H9 (cell line): ENCODE data around the gene NMUR1. TPM values are rescaled to one million over a fixed set of nuclear protein-coding genes. Genes with fewer than 3 reads are reported as not detected.

Experiments
- DNase-seq: peaks from one replicate; pipeline ENCODE4 v3.0.0-alpha.2; 2017
- H2AFZ ChIP-seq: one replicate; pipeline ENCODE4 v1.6.1; 2013; ENCODE audit warnings: mild to moderate bottlenecking, low read length, control low read depth, moderate library complexity
- H2AK5ac ChIP-seq: 2 replicates; pipeline ENCODE4 v1.6.1; 2013; ENCODE audit warnings: low read length, control low read depth, mixed read lengths; ENCODE audit not compliant: insufficient read length
- H2BK120ac ChIP-seq: one replicate; pipeline ENCODE4 v1.6.1; 2013; ENCODE audit warnings: low read depth, mild to moderate bottlenecking, low read length, control low read depth, inconsistent platforms; ENCODE audit not compliant: poor library complexity, severe bottlenecking
- H2BK12ac ChIP-seq: 2 replicates; pipeline ENCODE4 v1.6.1; 2013; ENCODE audit warnings: low read length, control low read depth, mixed read lengths, low read depth; ENCODE audit not compliant: insufficient read length
- H2BK15ac ChIP-seq: 2 replicates; pipeline ENCODE4 v1.6.1; 2013; ENCODE audit warnings: low read depth, low read length, control low read depth
- H2BK20ac ChIP-seq: one replicate; pipeline ENCODE4 v1.6.1; 2013; ENCODE audit warnings: low read depth, mild to moderate bottlenecking, low read length, control low read depth, inconsistent platforms; ENCODE audit not compliant: poor library complexity, severe bottlenecking
- H2BK5ac ChIP-seq: 2 replicates; pipeline ENCODE4 v1.6.1; 2013; ENCODE audit warnings: low read length, control low read depth, mixed read lengths; ENCODE audit not compliant: insufficient read length
- H3K14ac ChIP-seq: 2 replicates; pipeline ENCODE4 v1.6.1; 2013; ENCODE audit warnings: low read length, control low read depth; ENCODE audit not compliant: insufficient read depth
- H3K18ac ChIP-seq: 2 replicates; pipeline ENCODE4 v1.6.1; 2013; ENCODE audit warnings: low read depth, mild to moderate bottlenecking, mixed read lengths, low read length, control low read depth; ENCODE audit not compliant: insufficient read length
- H3K23ac ChIP-seq: 2 replicates; pipeline ENCODE4 v1.6.1; 2013; ENCODE audit warnings: low read length, control low read depth, mixed read lengths, low read depth; ENCODE audit not compliant: insufficient read length
- H3K23me2 ChIP-seq: 2 replicates; pipeline ENCODE4 v1.6.1; 2013; ENCODE audit warnings: low read depth, mild to moderate bottlenecking, mixed read lengths, low read length, control low read depth; ENCODE audit not compliant: insufficient read length, poor library complexity, severe bottlenecking
- H3K27ac ChIP-seq: 2 replicates; pipeline ENCODE4 v1.5.1; 2013; ENCODE audit warnings: low read length, control low read depth, mixed read lengths, low read depth; ENCODE audit not compliant: insufficient read length
- H3K27me3 ChIP-seq: 2 replicates; pipeline ENCODE4 v1.6.1; 2013; ENCODE audit warnings: low read length, control low read depth, inconsistent platforms; ENCODE audit not compliant: insufficient read depth
- H3K4ac ChIP-seq: 2 replicates; pipeline ENCODE4 v1.6.1; 2013; ENCODE audit warnings: low read depth, mild to moderate bottlenecking, control low read depth, inconsistent platforms, low read length, moderate library complexity
- H3K4me1 ChIP-seq: 2 replicates; pipeline ENCODE4 v1.6.1; 2013; ENCODE audit warnings: low read length, control low read depth, inconsistent platforms; ENCODE audit not compliant: insufficient read depth
- H3K4me2 ChIP-seq: 2 replicates; pipeline ENCODE4 v1.6.1; 2013; ENCODE audit warnings: low read length, control low read depth, mixed read lengths; ENCODE audit not compliant: insufficient read length, insufficient read depth
- H3K56ac ChIP-seq: 2 replicates; pipeline ENCODE4 v1.6.1; 2013; ENCODE audit warnings: low read depth, mild to moderate bottlenecking, mixed read lengths, low read length, control low read depth; ENCODE audit not compliant: insufficient read length
- H3K79me1 ChIP-seq: 2 replicates; pipeline ENCODE4 v1.6.1; 2013; ENCODE audit warnings: low read depth, mild to moderate bottlenecking, moderate library complexity, low read length, control low read depth, inconsistent platforms; ENCODE audit not compliant: insufficient read depth, poor library complexity, severe bottlenecking
- H3K79me2 ChIP-seq: 2 replicates; pipeline ENCODE4 v1.6.1; 2013; ENCODE audit warnings: low read length, control low read depth, inconsistent platforms; ENCODE audit not compliant: insufficient read depth
- H3K9ac ChIP-seq: 2 replicates; pipeline ENCODE4 v1.6.1; 2013; ENCODE audit warnings: low read length, control low read depth, mixed read lengths; ENCODE audit not compliant: insufficient read length; ENCODE audit errors: extremely low read depth
- H3K9me3 ChIP-seq: one replicate; pipeline ENCODE4 v1.6.1; 2013; ENCODE audit warnings: low read depth, low read length, inconsistent platforms; ENCODE audit not compliant: control insufficient read depth
- H3T11ph ChIP-seq: one replicate; pipeline ENCODE4 v1.6.1; 2013; ENCODE audit warnings: mild to moderate bottlenecking, low read length, control low read depth, inconsistent platforms
- H4K20me1 ChIP-seq: one replicate; pipeline ENCODE4 v1.6.1; 2013; ENCODE audit not compliant: control insufficient read depth, insufficient read length, insufficient read depth
- H4K5ac ChIP-seq: 2 replicates; pipeline ENCODE4 v1.6.1; 2013; ENCODE audit warnings: low read depth, mild to moderate bottlenecking, mixed read lengths, low read length, control low read depth; ENCODE audit not compliant: insufficient read length
- H4K8ac ChIP-seq: replicated peaks from 2 replicates; pipeline ENCODE4 v1.6.1; 2013; ENCODE audit warnings: low read length, control low read depth, mixed read lengths, low read depth; ENCODE audit not compliant: insufficient read length
- H4K91ac ChIP-seq: 2 replicates; pipeline ENCODE4 v1.6.1; 2013; ENCODE audit warnings: low read depth, mild to moderate bottlenecking, moderate library complexity, mixed read lengths, low read length, control low read depth; ENCODE audit not compliant: insufficient read length
- H3K27ac Mint-ChIP-seq, 3 experiments: 2 replicates in 2 of 3; 3 replicates in 1 of 3; pipeline ENCODE4 v1.8.0; 2020 to 2021; ENCODE audit warnings: mixed read lengths in 3 of 3, mild to moderate bottlenecking in 1 of 3, moderate library complexity in 1 of 3
- H3K27me3 Mint-ChIP-seq: 2 replicates; pipeline ENCODE4 v1.8.0; 2021; ENCODE audit warnings: low read depth, mild to moderate bottlenecking, moderate library complexity, mixed read lengths
- H3K36me3 Mint-ChIP-seq, 3 experiments: 2 replicates in 2 of 3; 3 replicates in 1 of 3; pipeline ENCODE4 v1.8.0; 2020 to 2021; ENCODE audit warnings: low read depth in 3 of 3, mixed read lengths in 3 of 3; ENCODE audit not compliant: insufficient read depth in 1 of 3
- H3K4me1 Mint-ChIP-seq, 2 experiments: 2 replicates each; pipeline ENCODE4 v1.8.0; 2020; ENCODE audit warnings: mixed read lengths in 2 of 2
- H3K4me3 Mint-ChIP-seq, 2 experiments: 2 replicates in 1 of 2; 3 replicates in 1 of 2; pipeline ENCODE4 v1.8.0; 2020 to 2021; ENCODE audit warnings: mild to moderate bottlenecking in 2 of 2, mixed read lengths in 2 of 2, moderate library complexity in 1 of 2
- H3K9me3 Mint-ChIP-seq, 2 experiments: 2 replicates in 1 of 2; 3 replicates in 1 of 2; pipeline ENCODE4 v1.8.0; 2020; ENCODE audit warnings: mild to moderate bottlenecking in 2 of 2, mixed read lengths in 2 of 2, moderate library complexity in 1 of 2
- CTCF ChIP-seq: fragments of 200-600 bp; sonication (generic); conservative IDR thresholded peaks from 3 replicates; pipeline ENCODE4 v1.8.0; 2021; ENCODE audit warnings: antibody characterized with exemption, mild to moderate bottlenecking
- WGBS: extraction: QIAGEN DNeasy Blood & Tissue Kit; methylation state at CpG from one replicate; pipeline ENCODE4 v1.1.7; 2013; ENCODE audit warnings: missing lambda C conversion rate, low lambda C conversion rate, mixed read lengths; ENCODE audit not compliant: insufficient read length; ENCODE audit errors: extremely low coverage; 5-methylcytosine and 5-hydroxymethylcytosine counted together
- total RNA-seq: library from RNA; stranded (reverse); gene quantifications from 2 replicates; pipeline ENCODE4 v1.2.1, GENCODE V29; 2021

Gene NMUR1
- total RNA-seq, 1 experiment from 2014 or later, result 0.20 TPM

- no peak overlapping the region for H3T11ph ChIP-seq
- H4K91ac ChIP-seq, result peak overlapping the region; percentile 93
- Mint-ChIP-seq H3K27me3 (no peaks in the 10 kb centered on the region; the same call in 1 of the 2 replicates), H3K36me3 (peaks cover 3 to 5% (median 4%) of the 10 kb centered on the region in 3 experiments; a peak in 6 of 7 replicates), H3K4me1 (peaks cover 56 to 70% of the 10 kb centered on the region in 2 experiments), H3K27ac (peak overlapping the region; percentile 97 to 98 (median 97)), H3K9me3 (peaks cover 3 to 5% of the 10 kb centered on the region in 2 experiments), H3K4me3 (peak overlapping the region in 1 of 2 experiments; percentile 19; a peak in 1 of 5 replicates)
- peak overlapping the region; percentile 97 for H3K18ac ChIP-seq
- H2BK120ac ChIP-seq, result no peak overlapping the region
- H4K20me1 ChIP-seq, result no peaks in the 10 kb centered on the region
- H3K79me1 ChIP-seq, result no peaks in the 10 kb centered on the region
- H3K14ac ChIP-seq, result peak overlapping the region; percentile 97
- no peak overlapping the region for H2BK15ac ChIP-seq
- no peaks in the 10 kb centered on the region for H3K9me3 ChIP-seq
- no peaks in the 10 kb centered on the region for H3K79me2 ChIP-seq
- WGBS, result no CpG with 5 or more reads among the region's 15 CpGs
- H3K27me3 ChIP-seq, result no peaks in the 10 kb centered on the region
- H2BK20ac ChIP-seq, result peak overlapping the region; percentile 98
- no peak overlapping the region for H3K9ac ChIP-seq
- H2AK5ac ChIP-seq, result no peak overlapping the region
- H3K4me1 ChIP-seq, result peaks cover 11% of the 10 kb centered on the region; the same call in 1 of the 2 replicates
- H3K4me2 ChIP-seq, result no peak overlapping the region
- peak overlapping the region; percentile 93; the same call in 1 of the 2 replicates for H3K4ac ChIP-seq
- H3K23me2 ChIP-seq, result peaks cover 5% of the 10 kb centered on the region
- no peak overlapping the region for H2AFZ ChIP-seq
- no peak for TF ChIP-seq CTCF
- DNase-seq, result no peak
- peak overlapping the region; percentile 95 for H2BK12ac ChIP-seq
- H2BK5ac ChIP-seq, result peak overlapping the region; percentile 66
- no peak overlapping the region for H3K23ac ChIP-seq
- peak overlapping the region; percentile 89 for H4K5ac ChIP-seq
- peak overlapping the region; percentile 63 for H4K8ac ChIP-seq
- peak overlapping the region; percentile 79 for H3K27ac ChIP-seq
- no peak overlapping the region for H3K56ac ChIP-seq
These were observed 43.6 kb upstream of the NMUR1 start for GRCh38 chr2:231573698-231574421.
